NCI-H1048 (cell line): Measurements from ENCODE around the gene C10orf53.

Source experiments
- DNase-seq: peaks from one replicate; lab custom pipeline; 2025; lab: John Stamatoyannopoulos, UW

Gene C10orf53

GRCh38 chr10:49679480-49679893 is at the start of gene C10orf53:
C10orf53 (plus strand) TSS chr10:49679651; CDS start chr10:49679698, 47 bp downstream.
- no peak for DNase-seq

- DNase-seq = no peak
Observed at GRCh38 chr10:49631975-49632374, 47.5 kb upstream of the C10orf53 start.

DNA sequence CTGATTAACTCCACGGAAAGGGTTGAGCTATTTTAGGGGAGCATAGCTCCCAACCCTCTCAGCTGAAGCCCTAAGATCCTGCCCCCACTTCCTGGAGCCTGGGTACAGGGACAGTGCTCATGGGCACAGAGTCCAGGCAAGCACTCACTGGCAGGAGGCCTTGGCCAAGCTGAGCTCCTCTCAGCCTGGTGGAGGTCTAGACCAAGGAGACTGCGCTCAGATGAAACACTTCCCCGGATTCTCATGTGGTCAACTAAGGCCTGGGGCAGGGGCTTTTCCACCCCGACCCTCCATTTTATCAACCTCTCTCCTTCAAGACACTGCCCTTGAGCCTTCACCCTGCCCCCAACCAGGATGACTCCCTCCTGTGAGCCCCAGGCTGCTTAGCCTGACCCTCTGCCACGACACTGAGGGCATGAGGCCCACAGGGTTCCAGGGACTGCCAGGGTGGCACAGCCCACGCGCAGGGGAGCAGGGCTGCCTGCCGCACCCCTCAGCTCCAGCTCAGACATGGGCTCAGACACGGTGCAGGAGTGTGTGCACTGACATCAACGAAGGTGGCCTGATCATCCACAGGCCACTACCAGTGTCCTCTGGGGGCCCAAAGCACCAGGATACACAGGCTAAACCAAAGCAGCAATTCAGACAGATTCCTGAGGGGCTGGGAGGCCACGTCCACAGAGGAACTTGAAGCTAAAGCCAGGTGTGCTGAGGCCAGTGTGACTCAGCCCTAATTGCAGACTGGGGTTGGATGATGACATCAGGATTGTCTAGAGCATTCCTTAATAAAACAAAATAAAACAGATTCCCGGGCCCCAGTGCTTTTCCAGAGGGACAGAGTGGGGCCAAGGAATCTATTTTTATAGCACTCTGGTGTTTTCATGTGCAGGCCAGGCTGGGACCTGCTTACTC is 46.8 kb upstream of the C10orf53 start:
- DNase-seq = no peak

DNA sequence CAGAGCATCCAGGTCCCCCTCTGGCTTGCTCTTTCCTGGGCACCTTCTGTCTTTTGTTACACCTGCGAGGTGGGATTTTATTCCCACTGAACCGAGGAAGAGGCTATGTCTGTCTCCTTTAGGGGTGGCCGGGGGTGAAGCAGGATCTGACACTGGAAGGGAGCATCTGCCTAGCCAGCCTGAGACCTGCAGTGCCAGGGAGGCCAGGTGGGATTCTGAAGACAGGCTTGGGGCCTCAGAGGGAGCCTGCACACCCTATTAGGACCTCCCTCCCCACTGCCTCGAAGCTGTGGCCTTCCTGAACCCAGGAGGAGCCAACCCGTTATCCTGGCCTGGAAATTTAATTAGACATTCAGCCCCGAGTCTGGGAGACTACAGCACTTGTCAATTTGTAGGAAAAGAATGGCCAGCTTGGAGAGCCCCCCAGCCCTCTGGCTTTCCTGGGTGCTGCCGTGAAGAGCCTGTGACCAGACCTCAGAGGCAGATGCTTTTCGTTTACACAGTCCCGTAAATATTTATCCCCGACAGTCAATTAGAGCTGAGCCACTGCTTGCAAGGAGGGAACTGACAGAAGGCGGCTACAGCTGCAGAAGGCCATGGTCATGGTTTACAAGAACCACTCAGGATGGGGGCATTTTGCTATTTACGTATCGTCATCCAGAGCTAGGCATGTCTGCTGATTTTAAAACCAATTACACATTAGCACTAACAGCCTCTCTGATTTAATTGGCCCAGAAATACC is 46.0 kb upstream of the C10orf53 start:
- no peak for DNase-seq

DNA sequence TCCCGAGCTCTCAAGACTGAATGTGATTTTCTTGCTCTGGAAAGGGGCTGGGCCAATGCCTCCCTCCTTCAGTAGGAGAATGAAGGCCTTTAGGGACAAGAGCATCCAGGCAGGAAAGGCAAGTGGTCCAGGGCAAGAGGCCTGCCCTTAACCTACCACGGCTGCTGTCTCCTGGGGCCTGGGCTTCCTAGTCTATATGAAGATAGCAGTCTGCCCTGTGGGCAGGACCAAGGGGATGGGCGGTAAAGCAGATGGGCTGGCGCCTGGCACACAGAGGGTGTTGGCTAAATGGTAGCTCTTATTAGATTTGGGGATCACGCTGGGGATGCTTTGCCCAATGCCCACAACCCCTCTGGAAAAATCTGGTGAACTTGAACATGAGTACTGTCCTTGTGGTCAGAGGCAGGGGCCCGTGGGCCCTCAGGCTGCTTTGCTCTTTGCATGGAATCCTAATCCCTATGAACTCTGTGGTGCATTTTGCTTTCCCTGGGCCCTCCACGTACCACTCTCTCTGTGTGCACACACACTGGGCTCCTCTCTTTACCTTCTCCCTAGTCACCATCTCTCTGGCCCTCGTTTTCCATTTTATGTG is 45.3 kb upstream of the C10orf53 start:
- no peak for DNase-seq

GRCh38 chr10:49642311-49642710 is 37.1 kb upstream of the C10orf53 start:
- DNase-seq = no peak

GRCh38 chr10:49643241-49644034 is 36.0 kb upstream of the C10orf53 start:
- DNase-seq = no peak

DNA sequence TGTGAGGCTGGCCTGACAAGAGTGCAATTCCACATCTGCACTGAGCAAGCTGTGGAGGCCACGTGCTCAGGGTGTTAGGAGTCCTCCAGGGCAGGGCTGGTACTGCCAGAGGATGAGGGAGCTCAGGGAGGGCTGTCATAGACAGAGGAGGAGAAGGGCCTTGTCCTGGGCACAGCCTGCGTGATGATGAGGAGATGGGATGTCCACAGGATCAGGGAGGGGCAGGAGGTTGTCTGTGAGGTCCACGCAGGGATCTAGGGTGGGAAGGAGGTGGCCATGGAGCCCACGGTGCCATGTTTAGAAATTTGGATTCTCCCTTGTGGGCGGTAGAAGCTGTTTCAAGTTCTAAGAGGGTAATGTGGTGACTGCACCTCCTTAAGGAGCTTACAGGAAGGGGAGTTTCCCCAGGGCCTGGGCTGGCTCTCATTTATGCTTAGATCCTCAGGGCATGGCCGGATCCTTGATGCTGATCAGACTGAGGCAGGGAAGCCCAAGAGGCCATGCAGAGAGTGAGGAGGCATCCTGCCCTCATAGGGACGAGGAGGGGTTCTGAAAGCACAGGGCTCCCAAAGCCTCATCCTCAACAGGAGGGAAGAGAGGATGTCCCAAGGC is 35.3 kb upstream of the C10orf53 start:
- no peak for DNase-seq

DNA sequence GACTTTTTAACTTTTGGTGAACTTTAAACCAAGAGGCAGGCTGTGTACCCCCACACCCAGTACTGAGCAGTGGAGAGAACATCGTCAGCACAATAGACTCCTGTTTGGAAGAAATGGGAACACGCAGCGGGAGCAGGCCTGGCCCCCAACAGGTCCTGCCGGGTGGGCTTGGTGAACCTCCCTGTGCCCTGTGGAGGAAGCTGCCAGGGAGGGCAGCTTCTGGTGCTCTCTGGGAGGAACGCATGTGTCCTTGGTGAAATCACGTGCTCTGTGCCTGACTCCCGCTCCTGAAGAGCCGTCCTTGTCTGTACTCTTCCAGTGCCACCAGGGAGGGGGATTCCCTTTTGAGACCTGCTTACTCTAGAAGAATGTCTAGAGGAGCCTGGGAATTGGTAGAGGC is 34.0 kb upstream of the C10orf53 start:
- DNase-seq = no peak

- no peak for DNase-seq
Observed at GRCh38 chr10:49645871-49646870, 33.3 kb upstream of the C10orf53 start.

GRCh38 chr10:49647554-49647953 is 31.9 kb upstream of the C10orf53 start:
- DNase-seq = no peak

GRCh38 chr10:49647985-49648795 is 31.3 kb upstream of the C10orf53 start:
- no peak for DNase-seq

- DNase-seq = no peak
Observed at GRCh38 chr10:49649294-49649693, 30.2 kb upstream of the C10orf53 start.

- no peak for DNase-seq
Observed at GRCh38 chr10:49649936-49650723, 29.3 kb upstream of the C10orf53 start.

- DNase-seq = no peak
Observed at GRCh38 chr10:49650724-49651034, 28.8 kb upstream of the C10orf53 start.

- no peak for DNase-seq
Observed at GRCh38 chr10:49651039-49651835, 28.2 kb upstream of the C10orf53 start.

- no peak for DNase-seq
Observed at GRCh38 chr10:49651917-49652316, 27.5 kb upstream of the C10orf53 start.
